CD14-positive monocyte (primary cell): Measurements from ENCODE around the gene EVC. TPM values are rescaled to one million over a fixed set of nuclear protein-coding genes. Genes with fewer than 3 reads are reported as not detected.

ENCODE experiments used
- DNase-seq, 3 donors: peaks; one replicate each; pipeline ENCODE4 v3.0.0-alpha.2; 2011 to 2022
- H2AFZ ChIP-seq: 2 replicates; pipeline ENCODE4 v1.6.0; 2012; ENCODE audit warnings: mild to moderate bottlenecking, low read depth, low read length, inconsistent platforms; ENCODE audit not compliant: insufficient read depth, poor library complexity, severe bottlenecking
- H3K27ac ChIP-seq, 2 donors: 1 replicate in 1 of 2; 2 replicates in 1 of 2; pipeline ENCODE4 v1.5.1; 2012 to 2013; ENCODE audit warnings: low read length in 2 of 2, control low read depth in 1 of 2, inconsistent platforms in 1 of 2, low read depth in 1 of 2, mild to moderate bottlenecking in 1 of 2
- H3K27me3 ChIP-seq, 2 donors: one replicate each; pipeline versions ENCODE4 v1.6.0 to v1.6.1; 2011 to 2013; ENCODE audit warnings: low read length in 2 of 2; ENCODE audit not compliant: control insufficient read depth in 2 of 2, insufficient read depth in 2 of 2
- H3K36me3 ChIP-seq, 2 donors: replicated peaks in 1 of 2; 1 replicate in 1 of 2; 2 replicates in 1 of 2; pipeline versions ENCODE4 v1.5.1 to v1.6.1; 2012 to 2013; ENCODE audit warnings: low read length in 2 of 2, control low read depth in 1 of 2, inconsistent platforms in 1 of 2, mild to moderate bottlenecking in 1 of 2; ENCODE audit not compliant: insufficient read depth in 2 of 2, control insufficient read depth in 1 of 2
- H3K4me1 ChIP-seq, 2 donors: 1 replicate in 1 of 2; 2 replicates in 1 of 2; pipeline versions ENCODE4 v1.5.1 to v1.6.1; 2012 to 2013; ENCODE audit warnings: low read length in 2 of 2, control low read depth in 1 of 2, inconsistent platforms in 1 of 2, mild to moderate bottlenecking in 1 of 2, moderate library complexity in 1 of 2; ENCODE audit not compliant: insufficient read depth in 2 of 2, control insufficient read depth in 1 of 2
- H3K4me2 ChIP-seq: replicated peaks from 2 replicates; pipeline ENCODE3; 2012; ENCODE audit warnings: low read length, moderate library complexity, mild to moderate bottlenecking; ENCODE audit not compliant: poor library complexity, severe bottlenecking; ENCODE audit errors: extremely low read depth
- H3K4me3 ChIP-seq, 3 experiments: fragments of 200-600 bp in 1 of 3; sonication (generic) in 1 of 3; replicated peaks in 1 of 3; 1 replicate in 2 of 3; 2 replicates in 1 of 3; pipeline ENCODE4 v1.5.1; 2011 to 2013; ENCODE audit warnings: low read length in 3 of 3, mild to moderate bottlenecking in 3 of 3, control low read depth in 2 of 3, low read depth in 2 of 3, inconsistent platforms in 1 of 3, moderate library complexity in 1 of 3
- H3K79me2 ChIP-seq: 2 replicates; pipeline ENCODE4 v1.6.0; 2012; ENCODE audit warnings: mild to moderate bottlenecking, control low read depth, inconsistent platforms, low read length, moderate library complexity; ENCODE audit not compliant: insufficient read depth
- H3K9ac ChIP-seq: 2 replicates; pipeline ENCODE4 v1.6.0; 2017; ENCODE audit warnings: low read length, mild to moderate bottlenecking; ENCODE audit not compliant: insufficient read depth, poor library complexity, severe bottlenecking
- H3K9me3 ChIP-seq, 2 donors: replicated peaks in 1 of 2; 1 replicate in 1 of 2; 2 replicates in 1 of 2; pipeline versions ENCODE4 v1.5.1 to v1.6.1; 2012 to 2013; ENCODE audit warnings: low read length in 2 of 2, control low read depth in 1 of 2; ENCODE audit not compliant: control insufficient read depth in 1 of 2, insufficient read depth in 1 of 2
- H4K20me1 ChIP-seq: 2 replicates; pipeline ENCODE4 v1.6.0; 2012; ENCODE audit warnings: mild to moderate bottlenecking, low read length, control low read depth, moderate library complexity; ENCODE audit not compliant: insufficient read depth
- H3K27ac Mint-ChIP-seq, 7 donors: one replicate each; pipeline ENCODE4 v1.8.0; 2020; ENCODE audit warnings: mild to moderate bottlenecking in 7 of 7, mixed read lengths in 7 of 7, moderate library complexity in 6 of 7, inconsistent platforms in 2 of 7
- H3K27me3 Mint-ChIP-seq, 3 donors: one replicate each; pipeline ENCODE4 v1.8.0; 2021 to 2022; ENCODE audit warnings: low read depth in 3 of 3, mild to moderate bottlenecking in 3 of 3, mixed read lengths in 3 of 3, moderate library complexity in 3 of 3, inconsistent platforms in 1 of 3
- H3K36me3 Mint-ChIP-seq, 2 donors: one replicate each; pipeline ENCODE4 v1.8.0; 2020; ENCODE audit warnings: mixed read lengths in 2 of 2, inconsistent platforms in 1 of 2, mild to moderate bottlenecking in 1 of 2
- H3K4me1 Mint-ChIP-seq: one replicate; pipeline ENCODE4 v1.8.0; 2020; ENCODE audit warnings: mild to moderate bottlenecking, mixed read lengths
- H3K4me3 Mint-ChIP-seq, 2 donors: one replicate each; pipeline ENCODE4 v1.8.0; 2020; ENCODE audit warnings: mild to moderate bottlenecking in 2 of 2, mixed read lengths in 2 of 2, moderate library complexity in 1 of 2
- H3K9me3 Mint-ChIP-seq, 7 donors: one replicate each; pipeline ENCODE4 v1.8.0; 2020 to 2022; ENCODE audit warnings: mixed read lengths in 7 of 7, mild to moderate bottlenecking in 6 of 7, moderate library complexity in 6 of 7, inconsistent platforms in 2 of 7
- CTCF ChIP-seq: fragments of 200-600 bp; IDR thresholded peaks from one replicate; pipeline ENCODE4 v1.8.0; 2022; ENCODE audit warnings: antibody characterized with exemption, mild to moderate bottlenecking
- WGBS: methylation state at CpG from one replicate; pipeline ENCODE4 v1.1.5; 2013; ENCODE audit warnings: missing lambda C conversion rate; ENCODE audit not compliant: insufficient coverage; 5-methylcytosine and 5-hydroxymethylcytosine counted together
- intact Hi-C, 2 donors: fragments of 100-400 bp; cut with micrococcal nuclease; formaldehyde crosslinking; loops; one replicate each; pipeline versions ENCODE4 v1.15.0 to v1.15.1; 2023
- polyA plus RNA-seq, 3 donors: library from polyadenylated mRNA; depleted of rRNA in 1 of 3; unstranded in 2 of 3; stranded (reverse) in 1 of 3; fragments of 300-500 nt in 2 of 3; fragments of >200 nt in 1 of 3; fragmentation: Illumina TruSeq in 2 of 3; gene quantifications; 1 replicate in 2 of 3; 2 replicates in 1 of 3; pipeline ENCODE4 v1.2.3, GENCODE V29; 2012 to 2021

The EVC gene
- polyA plus RNA-seq, 3 donors: 0.36 TPM; not detected in 2

GRCh38 chr4:5746250-5746649, 35.2 kb downstream of the EVC start:
- intact Hi-C loops: no loop called here
- no peaks in the 10 kb centered on the region for H4K20me1 ChIP-seq
- peaks cover 0 to 2% (median 0%) of the 10 kb centered on the region in 7 donors for H3K9me3 Mint-ChIP-seq
- no peaks in the 10 kb centered on the region for H3K4me1 Mint-ChIP-seq
- H3K36me3 Mint-ChIP-seq: no peaks in the 10 kb centered on the region
- WGBS: 89% methylated on average over 5 of the region's 5 CpGs
- TF ChIP-seq CTCF: no peak
- H3K27me3 Mint-ChIP-seq: peaks cover 0 to 3% (median 1%) of the 10 kb centered on the region in 3 donors
- no peak for DNase-seq
- H3K36me3 ChIP-seq: no peaks in the 10 kb centered on the region
- no peak overlapping the region for H3K9ac ChIP-seq
- no peak overlapping the region for H3K4me3 ChIP-seq
- no peaks in the 10 kb centered on the region for H3K79me2 ChIP-seq
- no peak overlapping the region for H3K4me3 Mint-ChIP-seq
- no peak overlapping the region for H3K27ac ChIP-seq
- H3K9me3 ChIP-seq: no peaks in the 10 kb centered on the region
- H2AFZ ChIP-seq: no peak overlapping the region
- no peaks in the 10 kb centered on the region for H3K27me3 ChIP-seq
- H3K27ac Mint-ChIP-seq: no peak overlapping the region
- H3K4me2 ChIP-seq: no peak overlapping the region
- H3K4me1 ChIP-seq: no peaks in the 10 kb centered on the region

- H3K4me3 Mint-ChIP-seq: no peak overlapping the region
- no peaks in the 10 kb centered on the region for H3K9me3 ChIP-seq
- intact Hi-C loops: no loop called here
- H4K20me1 ChIP-seq: no peaks in the 10 kb centered on the region
- H3K4me2 ChIP-seq: no peak overlapping the region
- H3K27ac ChIP-seq: no peak overlapping the region
- no peaks in the 10 kb centered on the region for H3K36me3 ChIP-seq
- H3K79me2 ChIP-seq: no peaks in the 10 kb centered on the region
- WGBS: 86% methylated on average over 8 of the region's 12 CpGs
- H3K27me3 Mint-ChIP-seq: peaks cover 0 to 3% (median 1%) of the 10 kb centered on the region in 3 donors
- no peak overlapping the region for H3K4me3 ChIP-seq
- H3K27ac Mint-ChIP-seq: no peak overlapping the region
- H3K9ac ChIP-seq: no peak overlapping the region
- no peaks in the 10 kb centered on the region for H3K4me1 Mint-ChIP-seq
- TF ChIP-seq CTCF: no peak
- no peak for DNase-seq
- H3K27me3 ChIP-seq: no peaks in the 10 kb centered on the region
- no peaks in the 10 kb centered on the region for H3K36me3 Mint-ChIP-seq
- H3K9me3 Mint-ChIP-seq: peaks cover 0 to 4% (median 0%) of the 10 kb centered on the region in 7 donors
- H3K4me1 ChIP-seq: no peaks in the 10 kb centered on the region
- H2AFZ ChIP-seq: no peak overlapping the region
Measured at GRCh38 chr4:5746829-5747737, 36.1 kb downstream of the EVC start.
